Gastrocnemius medialis (tissue), 4 donors: ENCODE measurements around the gene AP5Z1.

ENCODE experiments used
- POLR2A ChIP-seq, 2 donors: fragments of 450-650 bp; IDR thresholded peaks; one replicate each; pipeline ENCODE4 v1.6.1; 2017; ENCODE audit warnings: antibody characterized with exemption in 2 of 2, mild to moderate bottlenecking in 2 of 2, moderate library complexity in 2 of 2
- TF ChIP-seq, protein P1 (sequence below), 5 experiments: fragments of 450-650 bp in 3 of 5; fragments of 200-600 bp in 2 of 5; sonication (generic) in 2 of 5; IDR thresholded peaks in 4 of 5; conservative IDR thresholded peaks in 1 of 5; 1 replicate in 4 of 5; 2 replicates in 1 of 5; pipeline ENCODE4 v1.5.1; 2016 to 2019; ENCODE audit warnings: antibody characterized with exemption in 5 of 5, mild to moderate bottlenecking in 3 of 5, moderate library complexity in 3 of 5

DNA sequence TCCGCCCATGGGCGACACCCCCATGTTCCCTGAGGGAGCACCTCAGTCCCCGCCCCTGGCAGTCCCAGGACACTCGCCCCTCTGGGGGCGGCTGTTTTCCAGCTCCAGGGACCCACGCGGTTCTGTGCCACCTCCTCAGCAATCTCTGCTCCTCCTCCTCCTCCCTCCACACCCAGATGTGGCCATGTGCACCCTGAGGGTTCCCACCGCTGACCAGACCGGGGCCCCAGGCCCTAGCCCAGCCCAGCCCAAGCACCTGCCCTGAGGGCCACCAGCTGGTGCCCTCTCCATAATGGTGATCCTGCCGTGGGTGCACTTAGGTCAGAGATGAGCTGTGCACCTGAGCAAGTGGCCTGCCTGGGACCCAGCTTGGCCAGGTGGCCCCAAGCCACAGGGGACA is 25.1 kb downstream of the AP5Z1 start:
- TF ChIP-seq, protein P1, sequence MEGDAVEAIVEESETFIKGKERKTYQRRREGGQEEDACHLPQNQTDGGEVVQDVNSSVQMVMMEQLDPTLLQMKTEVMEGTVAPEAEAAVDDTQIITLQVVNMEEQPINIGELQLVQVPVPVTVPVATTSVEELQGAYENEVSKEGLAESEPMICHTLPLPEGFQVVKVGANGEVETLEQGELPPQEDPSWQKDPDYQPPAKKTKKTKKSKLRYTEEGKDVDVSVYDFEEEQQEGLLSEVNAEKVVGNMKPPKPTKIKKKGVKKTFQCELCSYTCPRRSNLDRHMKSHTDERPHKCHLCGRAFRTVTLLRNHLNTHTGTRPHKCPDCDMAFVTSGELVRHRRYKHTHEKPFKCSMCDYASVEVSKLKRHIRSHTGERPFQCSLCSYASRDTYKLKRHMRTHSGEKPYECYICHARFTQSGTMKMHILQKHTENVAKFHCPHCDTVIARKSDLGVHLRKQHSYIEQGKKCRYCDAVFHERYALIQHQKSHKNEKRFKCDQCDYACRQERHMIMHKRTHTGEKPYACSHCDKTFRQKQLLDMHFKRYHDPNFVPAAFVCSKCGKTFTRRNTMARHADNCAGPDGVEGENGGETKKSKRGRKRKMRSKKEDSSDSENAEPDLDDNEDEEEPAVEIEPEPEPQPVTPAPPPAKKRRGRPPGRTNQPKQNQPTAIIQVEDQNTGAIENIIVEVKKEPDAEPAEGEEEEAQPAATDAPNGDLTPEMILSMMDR (IDR thresholded peaks at IDR 0.05 in 4 of 5, conservative IDR thresholded peaks at IDR 0.05 in 1 of 5), result no peak
- no peak for TF ChIP-seq POLR2A (IDR thresholded peaks at IDR 0.05)
